Fibroblast of lung (primary cell): Measurements from ENCODE around the gene PFAS.

Experiments used
- CTCF ChIP-seq, 2 donors: IDR thresholded peaks in 1 of 2; conservative IDR thresholded peaks in 1 of 2; 1 replicate in 1 of 2; 2 replicates in 1 of 2; pipeline ENCODE4 v1.5.1; 2011 to 2012; ENCODE audit warnings: low read length in 2 of 2, control low read depth in 1 of 2, inconsistent platforms in 1 of 2, low read depth in 1 of 2, mild to moderate bottlenecking in 1 of 2
- EZH2 ChIP-seq: IDR thresholded peaks from 2 replicates; pipeline ENCODE4 v1.5.1; 2012; ENCODE audit warnings: low read length, control low read depth, mild to moderate bottlenecking; ENCODE audit errors: missing control alignments

- TF ChIP-seq CTCF (conservative IDR thresholded peaks at IDR 0.05 in 1 of 2, IDR thresholded peaks at IDR 0.05 in 1 of 2; ENCODE audit: low read depth in 1 of 2, low read length in 2 of 2) (no peak), EZH2 (no peak)
Observed at GRCh38 chr17:8204761-8205555, 44.1 kb upstream of the PFAS start.
